Mucosa of rectum (tissue), 2 donors: ENCODE data around the gene DOC2A.
"Not testable (repeated sequence)": the region's sequence is repeated elsewhere in the genome, so short reads cannot be mapped to it uniquely, and the experiment has no call there.

Source experiments
- H3K27ac ChIP-seq, 2 donors: one replicate each; pipeline ENCODE4 v1.7.0; 2013; ENCODE audit warnings: inconsistent platforms in 2 of 2, low read depth in 2 of 2, low read length in 2 of 2
- H3K27me3 ChIP-seq, 2 donors: one replicate each; pipeline ENCODE4 v1.7.0; 2013; ENCODE audit warnings: low read length in 2 of 2; ENCODE audit not compliant: control insufficient read depth in 2 of 2, insufficient read depth in 2 of 2
- H3K36me3 ChIP-seq, 2 donors: one replicate each; pipeline ENCODE4 v1.7.0; 2013; ENCODE audit warnings: low read length in 2 of 2; ENCODE audit not compliant: control insufficient read depth in 2 of 2, insufficient read depth in 2 of 2
- H3K4me1 ChIP-seq, 2 donors: one replicate each; pipeline ENCODE4 v1.7.0; 2013; ENCODE audit warnings: low read length in 2 of 2, mild to moderate bottlenecking in 1 of 2; ENCODE audit not compliant: control insufficient read depth in 2 of 2, insufficient read depth in 2 of 2
- H3K4me3 ChIP-seq, 2 donors: one replicate each; pipeline ENCODE4 v1.7.0; 2013; ENCODE audit warnings: low read length in 2 of 2
- H3K9ac ChIP-seq, 2 donors: one replicate each; pipeline ENCODE4 v1.7.0; 2013; ENCODE audit warnings: low read length in 2 of 2, low read depth in 1 of 2, mild to moderate bottlenecking in 1 of 2
- H3K9me3 ChIP-seq, 2 donors: one replicate each; pipeline ENCODE4 v1.7.0; 2013; ENCODE audit warnings: low read length in 2 of 2; ENCODE audit not compliant: control insufficient read depth in 2 of 2
- donor health status: healthy.
- donor health status: Normal muscosa, but diverticular disease.

The DOC2A gene

DNA sequence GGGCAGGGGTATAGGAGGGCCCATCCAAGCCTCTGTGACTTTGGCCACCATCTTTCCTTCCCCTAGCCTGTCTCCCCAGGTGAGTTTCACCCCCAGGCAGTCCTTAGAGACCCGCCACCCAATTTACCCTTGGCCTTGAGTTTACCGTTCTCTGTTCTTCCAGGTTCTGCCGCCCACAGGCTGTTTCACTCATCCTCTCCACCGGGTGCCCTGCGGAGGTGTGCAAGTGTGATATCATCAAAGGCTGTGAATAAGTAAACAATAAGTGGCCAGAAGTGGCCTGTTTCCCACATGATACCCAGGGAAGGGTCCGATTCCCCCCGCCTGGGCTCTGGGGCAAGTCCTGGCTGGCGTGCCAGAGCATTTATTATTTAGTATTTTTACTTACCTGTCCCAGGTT is 35.4 kb upstream of the DOC2A start:
- no peak overlapping the region for H3K9ac ChIP-seq
- no peak overlapping the region for H3K4me3 ChIP-seq
- H3K27me3 ChIP-seq, result peaks cover 0 to 4% of the 10 kb centered on the region in 2 donors
- no peak overlapping the region for H3K27ac ChIP-seq
- H3K9me3 ChIP-seq, result no peaks in the 10 kb centered on the region
- no peaks in the 10 kb centered on the region for H3K36me3 ChIP-seq
- H3K4me1 ChIP-seq, result no peaks in the 10 kb centered on the region

DNA sequence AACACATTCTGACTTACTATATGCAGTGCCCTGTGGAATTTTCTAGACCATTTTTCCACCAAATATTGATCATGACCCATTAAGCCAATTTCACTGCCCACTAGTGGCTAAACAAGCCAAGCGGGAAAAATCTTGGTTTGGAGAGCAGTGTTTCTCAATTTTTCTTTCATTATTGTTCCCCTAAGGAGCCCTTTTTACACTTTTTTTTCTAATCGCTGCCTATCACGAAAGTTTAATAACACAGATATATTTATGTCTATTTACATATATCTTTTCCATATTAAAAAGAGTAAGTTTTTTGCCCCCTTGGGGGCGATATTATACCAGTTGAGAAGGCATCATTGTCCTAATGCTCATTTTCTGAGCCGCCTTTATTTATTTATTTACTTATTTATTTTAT is 31.0 kb upstream of the DOC2A start:
- H3K36me3 ChIP-seq, result no peaks in the 10 kb centered on the region
- peaks cover 0 to 4% of the 10 kb centered on the region in 2 donors for H3K27me3 ChIP-seq
- H3K4me1 ChIP-seq, result no peaks in the 10 kb centered on the region
- H3K27ac ChIP-seq, result no peak overlapping the region
- H3K9me3 ChIP-seq, result no peaks in the 10 kb centered on the region
- H3K9ac ChIP-seq, result no peak overlapping the region
- no peak overlapping the region for H3K4me3 ChIP-seq

DNA sequence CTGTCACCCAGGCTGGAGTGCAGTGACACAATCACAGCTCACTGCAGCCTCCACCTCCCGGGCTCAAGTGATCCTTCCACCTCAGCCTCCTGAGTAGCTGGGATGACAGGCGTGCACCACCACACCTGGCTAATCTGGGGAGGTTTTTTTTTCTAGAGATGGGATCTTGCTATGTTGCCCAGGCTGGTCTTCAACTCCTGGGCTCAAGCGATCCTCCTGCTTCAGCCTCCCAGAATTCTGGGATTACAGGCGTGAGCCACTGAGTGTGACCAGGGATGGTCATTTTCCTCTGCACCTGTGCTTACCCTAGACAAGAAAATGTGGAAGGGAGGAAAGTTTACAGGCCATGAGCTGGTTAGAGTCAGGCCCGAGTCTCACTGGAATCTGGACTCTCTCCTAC is 29.9 kb upstream of the DOC2A start:
- H3K4me1 ChIP-seq, H3K36me3 ChIP-seq, H3K9me3 ChIP-seq, H3K27me3 ChIP-seq, H3K9ac ChIP-seq, H3K27ac ChIP-seq, H3K4me3 ChIP-seq: not testable (repeated sequence)

DNA sequence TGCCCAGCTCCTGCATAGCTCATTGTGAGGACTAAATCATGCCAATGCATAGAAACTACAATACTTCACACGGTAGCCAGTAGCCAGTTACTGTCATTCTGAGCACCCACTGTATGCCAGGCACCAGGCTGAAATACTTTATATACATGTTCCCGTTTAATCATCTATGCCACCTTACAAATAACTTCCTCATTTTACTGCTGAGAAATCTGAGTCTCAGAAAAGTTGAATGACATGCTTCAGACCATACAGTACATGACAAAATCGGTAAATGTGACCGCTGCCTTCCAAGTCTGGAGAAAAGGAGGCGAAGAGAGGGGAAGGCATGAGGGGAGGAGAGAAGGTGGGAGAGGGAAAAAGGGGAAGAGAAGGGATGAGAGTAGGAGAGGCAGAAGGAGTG is 29.4 kb upstream of the DOC2A start:
- Histone ChIP-seq H3K9me3 (no peaks in the 10 kb centered on the region), H3K9ac (no peak overlapping the region), H3K4me3 (no peak overlapping the region), H3K27ac (no peak overlapping the region), H3K27me3 (peaks cover 4 to 7% of the 10 kb centered on the region in 2 donors), H3K4me1 (no peaks in the 10 kb centered on the region), H3K36me3 (no peaks in the 10 kb centered on the region)

DNA sequence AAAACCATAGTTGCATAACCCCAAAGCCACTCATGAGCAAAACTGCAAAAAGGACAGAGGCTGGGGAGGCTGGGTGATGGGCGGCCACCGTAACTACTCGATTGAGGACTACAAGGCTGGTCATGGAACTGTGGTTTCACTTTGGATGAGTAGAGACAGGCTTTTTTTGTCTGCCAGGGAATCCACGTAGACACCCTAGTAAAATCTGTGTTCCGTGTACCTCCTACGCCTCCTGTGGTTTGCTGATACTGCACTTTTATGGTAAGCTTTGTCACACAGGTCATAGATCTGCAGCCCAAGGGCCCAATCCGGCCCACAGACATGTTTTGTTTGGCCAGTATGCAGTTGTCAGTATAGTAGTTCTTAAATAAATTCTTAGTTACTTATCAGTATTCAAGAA is 22.4 kb upstream of the DOC2A start:
- Histone ChIP-seq H3K27me3 (peaks cover 31 to 32% of the 10 kb centered on the region in 2 donors), H3K9ac (no peak overlapping the region), H3K4me1 (no peaks in the 10 kb centered on the region), H3K36me3 (no peaks in the 10 kb centered on the region), H3K27ac (no peak overlapping the region), H3K4me3 (no peak overlapping the region), H3K9me3 (no peaks in the 10 kb centered on the region)

DNA sequence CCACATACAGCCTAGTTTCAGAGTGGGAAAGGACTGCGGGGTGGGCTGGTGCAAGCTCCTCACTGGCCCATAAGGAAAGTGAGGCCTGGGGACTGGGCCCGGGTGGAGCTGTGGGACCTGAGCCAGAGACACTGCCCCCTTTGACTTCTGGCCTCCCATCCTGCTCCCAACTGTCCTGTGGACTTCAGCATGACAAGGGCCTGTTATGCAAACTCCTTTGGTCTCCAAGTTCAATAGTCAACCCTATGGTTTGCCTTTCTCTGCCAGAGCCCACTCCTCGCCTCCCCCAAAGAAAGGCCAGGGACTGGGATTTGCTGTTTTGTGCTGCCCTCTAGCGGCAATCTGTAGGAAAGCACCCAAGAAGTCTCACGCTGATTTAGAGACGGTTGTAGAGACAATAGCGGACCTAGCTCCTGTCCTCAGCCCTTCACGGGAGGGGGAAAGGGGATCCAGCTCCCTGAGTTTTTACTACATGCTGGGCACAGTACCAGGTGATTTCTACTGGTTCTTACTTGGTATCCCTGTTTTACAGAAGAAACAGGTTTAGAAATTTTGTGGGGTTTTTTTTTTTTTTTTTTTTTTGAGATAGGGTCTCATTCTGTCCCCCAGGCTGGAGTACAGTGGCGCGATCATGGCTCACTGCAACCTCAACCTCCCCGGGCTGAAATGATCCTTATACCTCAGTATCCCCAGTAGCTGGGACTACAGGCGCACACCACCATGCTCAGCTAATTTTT is 21.4 kb upstream of the DOC2A start:
- Histone ChIP-seq H3K27ac (no peak overlapping the region), H3K4me3 (no peak overlapping the region), H3K36me3 (no peaks in the 10 kb centered on the region), H3K9ac (no peak overlapping the region), H3K4me1 (no peaks in the 10 kb centered on the region), H3K9me3 (no peaks in the 10 kb centered on the region), H3K27me3 (peaks cover 31 to 32% of the 10 kb centered on the region in 2 donors)

DNA sequence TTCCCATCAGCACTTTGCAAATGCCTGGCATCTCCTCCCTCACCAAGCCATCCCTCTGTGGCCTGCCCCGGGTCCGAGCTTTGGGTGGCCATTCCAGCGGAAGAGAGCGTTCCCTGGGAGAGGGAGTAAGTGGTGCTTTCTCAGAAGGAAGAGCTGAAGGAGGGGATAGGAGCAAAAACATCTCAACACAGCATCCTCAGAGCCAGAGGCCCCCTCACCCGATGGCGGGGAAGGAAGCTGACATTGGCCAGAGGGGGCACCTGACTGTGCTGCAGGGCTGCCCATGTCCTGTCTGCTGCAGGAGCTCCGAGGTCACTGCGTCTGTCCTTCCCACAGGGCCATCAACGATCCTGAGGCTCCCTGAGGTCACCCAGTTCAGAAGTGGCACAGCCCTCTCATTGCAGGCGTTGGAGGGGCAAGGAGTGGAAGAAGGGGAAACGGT is 20.7 kb upstream of the DOC2A start:
- no peak overlapping the region for H3K9ac ChIP-seq
- no peak overlapping the region for H3K4me3 ChIP-seq
- no peaks in the 10 kb centered on the region for H3K4me1 ChIP-seq

DNA sequence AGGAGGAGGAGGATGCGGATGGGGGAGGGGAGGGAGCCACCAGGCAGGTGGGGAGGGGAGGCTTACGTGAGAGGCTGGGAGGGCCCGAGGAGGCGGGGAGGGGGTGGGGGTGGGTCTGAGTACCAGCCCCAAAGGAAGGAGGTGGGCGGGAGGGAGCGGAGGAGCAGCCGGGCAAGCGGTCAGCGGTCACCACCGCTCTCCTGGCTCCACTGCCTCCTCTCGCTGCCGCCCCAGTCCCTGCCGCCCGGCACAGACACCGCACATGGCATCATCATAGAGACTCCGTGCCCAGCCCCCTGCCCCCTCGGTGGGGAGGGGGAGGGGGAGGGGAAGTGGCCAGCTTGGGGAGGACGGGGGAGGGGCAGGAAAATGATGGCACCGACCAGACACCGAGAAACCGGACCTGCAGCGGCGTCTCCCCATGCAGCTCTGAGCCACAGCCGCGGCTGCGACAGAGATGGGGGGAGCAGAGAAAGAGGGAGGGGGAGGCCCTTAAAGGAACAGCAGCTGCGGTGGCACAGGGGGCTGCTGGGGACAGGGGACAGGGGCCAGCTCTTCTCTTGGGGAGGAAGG is 20.1 kb upstream of the DOC2A start, which contains the start of gene TLCD3B:
Gene TLCD3B, minus strand, starts transcription at position 431 of the 573 bp plus-strand sequence. CDS start 744 bp downstream, outside the sequence.
- H3K36me3 ChIP-seq, result no peaks in the 10 kb centered on the region
- H3K4me3 ChIP-seq, result no peak within 1 kb of the TSS
- H3K27me3 ChIP-seq, result peaks cover 29 to 33% of the 10 kb centered on the region in 2 donors
- H3K4me1 ChIP-seq, result no peaks in the 10 kb centered on the region
- H3K9me3 ChIP-seq, result no peaks in the 10 kb centered on the region
- H3K27ac ChIP-seq, result no peak within 1 kb of the TSS
- H3K9ac ChIP-seq, result no peak within 1 kb of the TSS

More for the DNA sequence above, 20.7 kb upstream of the DOC2A start:
- no peak overlapping the region for H3K27ac ChIP-seq
- H3K36me3 ChIP-seq, result no peaks in the 10 kb centered on the region
- peaks cover 33 to 34% of the 10 kb centered on the region in 2 donors for H3K27me3 ChIP-seq
- H3K9me3 ChIP-seq, result no peaks in the 10 kb centered on the region

DNA sequence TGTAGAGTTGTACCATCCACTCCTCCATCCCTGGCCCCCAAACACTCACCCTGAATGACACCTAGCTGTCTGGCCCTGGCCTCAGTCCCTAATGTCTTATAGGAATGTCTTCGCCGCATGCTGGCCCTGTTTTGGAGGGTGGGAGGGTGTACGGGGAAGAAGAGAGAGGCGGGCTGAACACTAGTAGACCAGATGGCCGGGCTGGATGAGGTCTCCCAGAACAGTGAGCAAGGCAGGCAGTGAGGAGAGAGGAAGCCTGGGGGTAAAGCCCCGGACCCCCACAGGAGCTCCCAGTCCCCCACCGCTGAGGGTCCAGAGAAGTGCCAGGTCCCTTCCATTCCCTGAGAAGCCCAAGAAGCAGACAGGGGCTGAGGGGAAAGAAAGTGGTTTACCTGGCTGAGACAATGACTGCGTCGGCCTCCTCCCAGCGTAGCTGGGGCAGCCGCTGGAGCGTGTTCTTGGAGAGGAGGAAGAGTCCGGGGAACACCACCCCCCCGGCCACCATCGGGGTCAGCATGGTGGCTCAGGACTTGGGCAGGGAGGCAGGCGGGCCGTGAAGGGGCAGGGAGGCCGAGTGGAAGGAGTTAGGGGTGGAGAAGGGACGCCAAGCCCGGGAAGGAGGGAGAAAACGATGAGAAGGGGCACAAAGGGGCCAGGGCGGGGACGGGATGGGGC is 19.3 kb upstream of the DOC2A start:
- no peaks in the 10 kb centered on the region for H3K9me3 ChIP-seq
- no peaks in the 10 kb centered on the region for H3K4me1 ChIP-seq
- H3K4me3 ChIP-seq, result no peak overlapping the region
- no peak overlapping the region for H3K27ac ChIP-seq
- H3K9ac ChIP-seq, result no peak overlapping the region
- H3K36me3 ChIP-seq, result no peaks in the 10 kb centered on the region
- peaks cover 29 to 39% of the 10 kb centered on the region in 2 donors for H3K27me3 ChIP-seq

DNA sequence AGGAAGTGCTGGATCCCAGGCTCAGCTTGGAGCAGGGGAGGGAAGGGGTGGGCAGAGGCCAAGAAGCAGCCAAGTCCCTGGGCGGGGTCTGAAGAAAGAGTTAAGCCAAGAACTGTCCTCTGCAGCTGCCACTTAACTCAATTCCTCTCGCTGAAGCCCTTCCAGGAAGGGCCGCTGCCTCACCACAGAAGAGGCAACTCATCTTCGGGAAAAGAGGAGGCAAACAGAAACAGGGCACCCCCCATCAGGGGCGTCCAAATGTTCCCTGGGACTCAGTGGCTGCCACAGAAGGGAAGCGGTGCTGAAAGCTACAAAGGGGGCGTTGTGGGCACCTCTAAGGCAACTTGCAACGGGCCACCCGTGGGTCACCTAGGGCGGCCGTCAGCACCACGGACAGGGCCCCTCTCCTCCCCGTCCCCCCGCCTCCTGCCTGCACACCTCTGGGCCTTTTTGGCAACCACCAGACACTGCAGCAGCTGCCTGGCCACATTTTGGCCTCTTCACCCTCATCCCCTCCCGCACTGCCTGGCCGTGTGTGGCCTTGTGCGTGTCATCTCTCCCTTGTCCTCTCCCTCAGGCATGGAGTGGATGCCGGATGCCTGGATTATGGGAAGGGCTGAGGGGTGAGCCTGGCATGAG is 17.7 kb upstream of the DOC2A start:
- H3K9me3 ChIP-seq, result no peaks in the 10 kb centered on the region
- H3K4me1 ChIP-seq, result no peaks in the 10 kb centered on the region
- H3K9ac ChIP-seq, result no peak overlapping the region
- no peak overlapping the region for H3K27ac ChIP-seq
- H3K27me3 ChIP-seq, result peaks cover 29 to 39% of the 10 kb centered on the region in 2 donors
- no peak overlapping the region for H3K4me3 ChIP-seq
- H3K36me3 ChIP-seq, result no peaks in the 10 kb centered on the region
